Vagina (tissue), 2 donors: Measurements from ENCODE around the gene CHRND. TPM values are rescaled to one million over a fixed set of nuclear protein-coding genes. Genes with fewer than 3 reads are reported as not detected.

Experiments used
- DNase-seq, 2 donors: peaks; one replicate each; pipeline ENCODE4 v3.0.0-alpha.2; 2017; ENCODE audit errors: extremely low spot score in 2 of 2
- H3K27ac ChIP-seq: fragments of 200-600 bp; sonication (generic); one replicate; pipeline ENCODE4 v1.5.1; 2019
- H3K27me3 ChIP-seq: fragments of 200-600 bp; sonication (generic); one replicate; pipeline ENCODE4 v1.5.1; 2019
- H3K36me3 ChIP-seq, 2 donors: fragments of 200-600 bp; sonication (generic); one replicate each; pipeline ENCODE4 v1.5.1; 2017 to 2019
- H3K4me1 ChIP-seq: fragments of 200-600 bp; sonication (generic); one replicate; pipeline ENCODE4 v1.5.1; 2019
- H3K4me3 ChIP-seq, 2 donors: fragments of 200-600 bp; sonication (generic); 1 replicate in 1 of 2; 2 replicates in 1 of 2; pipeline ENCODE4 v1.5.1; 2016 to 2019
- H3K9me3 ChIP-seq: fragments of 200-600 bp; sonication (generic); one replicate; pipeline ENCODE4 v1.5.1; 2019
- CTCF ChIP-seq, 3 experiments: fragments of 450-650 bp in 2 of 3; fragments of 200-600 bp in 1 of 3; sonication (generic) in 1 of 3; IDR thresholded peaks; one replicate each; pipeline ENCODE4 v1.5.1; 2017 to 2019; ENCODE audit warnings: antibody characterized with exemption in 3 of 3, mild to moderate bottlenecking in 2 of 3, moderate library complexity in 2 of 3
- POLR2A ChIP-seq, 2 donors: fragments of 450-650 bp; IDR thresholded peaks; one replicate each; pipeline ENCODE4 v1.6.1; 2017; ENCODE audit warnings: antibody characterized with exemption in 2 of 2, mild to moderate bottlenecking in 2 of 2, moderate library complexity in 2 of 2
- POLR2AphosphoS5 ChIP-seq, 2 donors: sonication (generic); formaldehyde crosslinking; IDR thresholded peaks; one replicate each; pipeline ENCODE4 v1.9.0; 2017; ENCODE audit warnings: antibody characterized with exemption in 2 of 2, mild to moderate bottlenecking in 2 of 2, low read depth in 1 of 2; ENCODE audit not compliant: insufficient read depth in 1 of 2
- intact Hi-C: fragments of 100-400 bp; cut with DNase I; formaldehyde crosslinking; loops from one replicate; pipeline ENCODE4 v1.15.1; 2023
- total RNA-seq: library from RNA; depleted of rRNA; stranded (reverse); fragments of >200 nt; gene quantifications from one replicate; pipeline ENCODE4 v1.2.3, GENCODE V29; 2016

CHRND gene
- total RNA-seq, 1 donor from 2014 or later, result not detected

- Histone ChIP-seq H3K36me3 (peaks cover 0 to 16% of the 10 kb centered on the region in 2 donors), H3K9me3 (no peaks in the 10 kb centered on the region), H3K27me3 (no peaks in the 10 kb centered on the region), H3K4me1 (no peaks in the 10 kb centered on the region), H3K27ac (no peak overlapping the region), H3K4me3 (no peak overlapping the region)
- intact Hi-C loops, result no loop called here
- DNase-seq, result no peak
- TF ChIP-seq CTCF (IDR thresholded peaks at IDR 0.05), result no peak
- no peak for TF ChIP-seq POLR2AphosphoS5 (IDR thresholded peaks at IDR 0.05; ENCODE audit: insufficient read depth in 1 of 2, low read depth in 1 of 2)
- no peak for TF ChIP-seq POLR2A (IDR thresholded peaks at IDR 0.05)
Measured at GRCh38 chr2:232576995-232577394, 51.0 kb downstream of the CHRND start.

DNA sequence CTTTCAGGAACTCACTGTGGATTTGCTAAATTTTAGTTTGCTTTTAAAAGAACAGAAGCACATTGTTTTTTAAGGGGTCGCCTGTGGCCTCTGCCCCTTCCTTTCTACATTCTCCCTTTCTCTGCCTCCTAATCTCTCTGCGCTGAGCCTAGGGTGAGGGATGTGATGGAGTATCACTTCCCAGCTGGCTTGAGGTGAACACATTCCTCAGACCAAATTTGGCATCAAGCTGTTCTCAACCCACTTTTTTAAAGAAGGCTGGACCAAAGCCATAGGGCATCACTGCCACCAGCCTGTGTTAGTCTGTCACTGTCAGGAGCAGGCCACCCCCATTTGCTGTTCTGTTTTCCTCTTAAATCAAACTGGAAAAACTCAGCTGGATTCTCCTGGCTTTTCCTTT is 51.9 kb downstream of the CHRND start:
- H3K4me1 ChIP-seq, result no peaks in the 10 kb centered on the region
- no peaks in the 10 kb centered on the region for H3K27me3 ChIP-seq
- TF ChIP-seq POLR2AphosphoS5 (IDR thresholded peaks at IDR 0.05; ENCODE audit: insufficient read depth in 1 of 2, low read depth in 1 of 2) (no peak), POLR2A (IDR thresholded peaks at IDR 0.05) (no peak), CTCF (IDR thresholded peaks at IDR 0.05) (no peak)
- no peak overlapping the region for H3K27ac ChIP-seq
- no peaks in the 10 kb centered on the region for H3K9me3 ChIP-seq
- no peak overlapping the region for H3K4me3 ChIP-seq
- intact Hi-C loops, result no loop called here
- DNase-seq, result no peak
- peaks cover 0 to 19% of the 10 kb centered on the region in 2 donors for H3K36me3 ChIP-seq

DNA sequence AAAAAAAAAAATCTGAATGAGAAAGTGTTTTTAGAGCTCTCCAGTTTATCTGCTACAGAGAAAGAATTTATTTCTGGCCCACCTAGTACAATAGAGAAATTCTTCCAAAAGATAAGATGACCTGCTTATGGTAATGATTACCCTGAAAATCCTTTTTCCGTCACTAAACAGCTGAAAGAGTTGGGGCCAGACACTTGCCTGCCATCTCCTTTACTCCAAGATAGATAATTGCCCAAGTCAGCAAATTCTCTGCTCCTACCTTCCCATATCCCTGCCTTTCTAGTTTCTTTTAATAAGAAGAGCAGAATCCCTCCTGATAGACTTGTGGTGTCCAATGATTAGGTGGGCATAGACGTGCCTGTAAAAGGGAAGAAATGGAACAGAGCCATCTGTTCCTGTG is 52.7 kb downstream of the CHRND start:
- Histone ChIP-seq H3K9me3 (no peaks in the 10 kb centered on the region), H3K36me3 (peaks cover 0 to 19% of the 10 kb centered on the region in 2 donors), H3K4me3 (no peak overlapping the region), H3K4me1 (no peaks in the 10 kb centered on the region), H3K27ac (no peak overlapping the region), H3K27me3 (no peaks in the 10 kb centered on the region)
- intact Hi-C loops, result no loop called here
- no peak for TF ChIP-seq POLR2AphosphoS5 (IDR thresholded peaks at IDR 0.05; ENCODE audit: insufficient read depth in 1 of 2, low read depth in 1 of 2)
- no peak for TF ChIP-seq POLR2A (IDR thresholded peaks at IDR 0.05)
- TF ChIP-seq CTCF (IDR thresholded peaks at IDR 0.05), result no peak
- DNase-seq, result no peak

- Histone ChIP-seq H3K9me3 (no peaks in the 10 kb centered on the region), H3K27me3 (no peaks in the 10 kb centered on the region), H3K27ac (no peak overlapping the region), H3K4me3 (no peak overlapping the region), H3K36me3 (peaks cover 0 to 14% of the 10 kb centered on the region in 2 donors), H3K4me1 (no peaks in the 10 kb centered on the region)
- TF ChIP-seq POLR2A (IDR thresholded peaks at IDR 0.05), result no peak
- no peak for DNase-seq
- intact Hi-C loops, result no loop called here
Measured at GRCh38 chr2:232580648-232580981, 54.7 kb downstream of the CHRND start.

DNA sequence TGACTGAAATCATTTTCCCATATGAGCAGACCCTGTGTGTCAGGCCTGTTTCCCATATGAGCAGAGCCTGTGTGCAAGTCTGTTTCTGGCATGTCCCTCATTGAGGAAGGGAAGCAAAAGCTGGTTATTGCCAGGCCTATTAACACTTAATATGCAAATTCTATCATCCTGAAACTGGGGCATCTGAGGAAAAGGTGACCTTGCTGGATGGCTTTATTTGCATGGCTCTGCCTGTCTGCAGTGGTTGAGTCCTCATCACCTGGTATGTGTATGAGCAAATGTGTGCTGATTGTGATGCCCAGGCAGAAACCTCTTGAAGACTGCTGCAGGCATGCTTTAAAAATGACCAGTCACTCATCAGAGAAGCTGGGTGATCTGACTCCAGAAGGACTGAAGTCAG is 55.8 kb downstream of the CHRND start:
- TF ChIP-seq POLR2AphosphoS5 (IDR thresholded peaks at IDR 0.05; ENCODE audit: insufficient read depth in 1 of 2, low read depth in 1 of 2) (no peak), CTCF (IDR thresholded peaks at IDR 0.05) (no peak), POLR2A (IDR thresholded peaks at IDR 0.05) (no peak)
- Histone ChIP-seq H3K4me3 (no peak overlapping the region), H3K27me3 (no peaks in the 10 kb centered on the region), H3K27ac (no peak overlapping the region), H3K4me1 (no peaks in the 10 kb centered on the region), H3K9me3 (no peaks in the 10 kb centered on the region), H3K36me3 (peaks cover 0 to 14% of the 10 kb centered on the region in 2 donors)
- intact Hi-C loops, result no loop called here
- no peak for DNase-seq

DNA sequence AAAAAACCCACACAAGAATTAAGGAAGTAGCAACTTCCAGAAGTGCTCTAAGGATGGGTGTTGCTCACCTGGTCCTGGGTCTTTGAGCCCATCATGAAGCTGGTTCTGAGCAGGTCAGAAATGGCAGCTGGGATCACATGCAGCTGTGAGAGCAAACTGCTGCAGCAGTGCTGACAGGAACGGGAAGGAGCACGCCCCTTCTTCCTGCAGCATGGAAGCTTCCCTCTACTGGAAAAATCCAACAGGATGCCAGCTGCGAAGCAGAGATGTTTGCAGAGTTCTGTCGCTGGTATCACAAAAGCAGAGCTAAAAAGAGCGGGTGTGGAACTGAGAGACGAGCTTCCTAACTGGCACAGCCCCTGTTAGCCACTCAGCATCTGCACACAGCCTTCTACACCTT is 58.3 kb downstream of the CHRND start:
- TF ChIP-seq POLR2AphosphoS5 (IDR thresholded peaks at IDR 0.05; ENCODE audit: insufficient read depth in 1 of 2, low read depth in 1 of 2) (no peak), POLR2A (IDR thresholded peaks at IDR 0.05) (no peak), CTCF (IDR thresholded peaks at IDR 0.05) (no peak)
- Histone ChIP-seq H3K4me1 (peaks cover 17% of the 10 kb centered on the region), H3K9me3 (no peaks in the 10 kb centered on the region), H3K4me3 (no peak overlapping the region), H3K27me3 (no peaks in the 10 kb centered on the region), H3K36me3 (peaks cover 0 to 14% of the 10 kb centered on the region in 2 donors), H3K27ac (no peak overlapping the region)
- DNase-seq, result no peak
- intact Hi-C loops, result no loop called here
